ENCODE results near the gene EHMT2. TPM values are rescaled to one million over a fixed set of nuclear protein-coding genes. Genes with fewer than 3 reads are reported as not detected.
"Not testable (repeated sequence)": the region's sequence is repeated elsewhere in the genome, so short reads cannot be mapped to it uniquely, and the experiment has no call there.

EHMT2 gene
- polyA plus RNA-seq, 2 of the 4 experiments (the other 2 are of a cell fraction): 15.4 to 32.3 TPM

GRCh38 chr6:31915756-31916155 lies 18.3 kb upstream of the EHMT2 start:
- peaks cover 17% of the 10 kb centered on the region for H3K4me1 ChIP-seq
- no peak overlapping the region for H3K4me3 ChIP-seq
- H3K9me3 ChIP-seq: no peaks in the 10 kb centered on the region
- FAIRE-seq (no peak), DNase-seq (ENCODE audit: low read depth in 1 of 2, low spot score in 1 of 2) (no peak), ATAC-seq (0 out of 6 replicates have a peak, but pooled peaks of 1 of the 2 experiments have one; percentile 24)
- 83% methylated on average over 6 of the region's 6 CpGs for WGBS (ENCODE audit: missing lambda C conversion rate)
- TF ChIP-seq GATA3 (IDR thresholded peaks at IDR 0.05; ENCODE audit: borderline replicate concordance) (no peak), KDM1A (IDR thresholded peaks at IDR 0.05; ENCODE audit: low read depth) (no peak), RARB (CRISPR knock-in tag; IDR thresholded peaks at IDR 0.05) (no peak), SMC3 (IDR thresholded peaks at IDR 0.05) (no peak), CHD4 (IDR thresholded peaks at IDR 0.05; ENCODE audit: borderline replicate concordance) (no peak), JUN (IDR thresholded peaks at IDR 0.05) (no peak), EHF (CRISPR knock-in tag; IDR thresholded peaks at IDR 0.05) (no peak)
- CTCF ChIA-PET: interaction anchor here (0.7 kb wide), 1 partner anchor 18 kb away, joined by 4 read pairs; no protein-coding TSS in a partner anchor
- no peak overlapping the region for H3K4me2 ChIP-seq
- POLR2A ChIA-PET: no interaction called here
- no peak overlapping the region for H3K27ac ChIP-seq

- CTCF ChIA-PET: interaction anchor here (0.6 kb wide), 1 partner anchor 244 kb away, joined by 3 read pairs; no protein-coding TSS in a partner anchor
- Histone ChIP-seq H3K4me2 (no peak overlapping the region), H3K9me3 (no peaks in the 10 kb centered on the region), H3K27ac (no peak overlapping the region), H3K4me1 (peaks cover 14% of the 10 kb centered on the region), H3K4me3 (no peak overlapping the region)
- TF ChIP-seq KDM5A (IDR thresholded peaks at IDR 0.05) (no peak), REST (IDR thresholded peaks at IDR 0.05) (no peak), GATA3 (IDR thresholded peaks at IDR 0.05; ENCODE audit: borderline replicate concordance) (no peak), MAZ (IDR thresholded peaks at IDR 0.05; ENCODE audit: borderline replicate concordance, low read depth, low read length) (no peak), USF2 (IDR thresholded peaks at IDR 0.05) (no peak)
- 0 out of 6 replicates have a peak, but pooled peaks of 1 of the 2 experiments have one; percentile 34 for ATAC-seq
- POLR2A ChIA-PET: no interaction called here
- FAIRE-seq: no peak
- DNase-seq (ENCODE audit: low read depth in 1 of 2, low spot score in 1 of 2): no peak
Measured at GRCh38 chr6:31915351-31915750, 17.9 kb upstream of the EHMT2 start.

- WGBS (ENCODE audit: missing lambda C conversion rate): 88% methylated on average over 11 of the region's 11 CpGs
- H3K4me3 ChIP-seq: no peak overlapping the region
- no peak for DNase-seq (ENCODE audit: low read depth in 1 of 2, low spot score in 1 of 2)
- ChIA-PET CTCF (interaction anchor here (0.6 kb wide), 1 partner anchor 40 kb away, joined by 3 read pairs; no protein-coding TSS in a partner anchor), POLR2A (no interaction called here)
- peaks cover 27% of the 10 kb centered on the region for H3K4me1 ChIP-seq
- H3K4me2 ChIP-seq: peak overlapping the region; percentile 51; the same call in 1 of the 3 replicates
- no peak for FAIRE-seq
- peak overlapping the region in 1 of 2 experiments; percentile 48; a peak in 2 of 6 replicates for H3K27ac ChIP-seq
- ATAC-seq: no peak
- no peaks in the 10 kb centered on the region for H3K9me3 ChIP-seq
- TF ChIP-seq EHF (CRISPR knock-in tag; IDR thresholded peaks at IDR 0.05) (no peak), MYC (IDR thresholded peaks at IDR 0.05; ENCODE audit: borderline replicate concordance, low read length) (no peak), RARB (CRISPR knock-in tag; IDR thresholded peaks at IDR 0.05) (no peak), ZC3H11A (IDR thresholded peaks at IDR 0.05) (no peak)
Measured at GRCh38 chr6:31911826-31912585, 14.5 kb upstream of the EHMT2 start.

- ChIA-PET POLR2A (interaction anchor here (0.7 kb wide), 1 partner anchor 13 kb away, joined by 3 read pairs; no protein-coding TSS in a partner anchor), CTCF (interaction anchor here (0.6 to 1.2 kb wide), 2 partner anchors 43 to 343 kb away, joined by 3 to 7 read pairs; no protein-coding TSS in a partner anchor)
- not testable (repeated sequence) for ATAC-seq; H3K4me3 ChIP-seq; FAIRE-seq; DNase-seq (ENCODE audit: low read depth in 1 of 2, low spot score in 1 of 2); H3K9me3 ChIP-seq
- Histone ChIP-seq H3K4me2 (peak overlapping the region; percentile 29; the same call in 1 of the 3 replicates), H3K4me1 (peaks cover 27% of the 10 kb centered on the region), H3K27ac (peak overlapping the region in 1 of 2 experiments; percentile 39; a peak in 1 of 6 replicates)
- 87% methylated on average over 7 of the region's 7 CpGs for WGBS (ENCODE audit: missing lambda C conversion rate)
Measured at GRCh38 chr6:31909298-31909697, 11.8 kb upstream of the EHMT2 start.

Data from A549 (cell line).